ENCODE data around the gene ZBTB20. TPM values are rescaled to one million over a fixed set of nuclear protein-coding genes. Genes with fewer than 3 reads are reported as not detected.

Gene ZBTB20
- total RNA-seq, 1 donor from 2014 or later: 3.9 TPM

DNA sequence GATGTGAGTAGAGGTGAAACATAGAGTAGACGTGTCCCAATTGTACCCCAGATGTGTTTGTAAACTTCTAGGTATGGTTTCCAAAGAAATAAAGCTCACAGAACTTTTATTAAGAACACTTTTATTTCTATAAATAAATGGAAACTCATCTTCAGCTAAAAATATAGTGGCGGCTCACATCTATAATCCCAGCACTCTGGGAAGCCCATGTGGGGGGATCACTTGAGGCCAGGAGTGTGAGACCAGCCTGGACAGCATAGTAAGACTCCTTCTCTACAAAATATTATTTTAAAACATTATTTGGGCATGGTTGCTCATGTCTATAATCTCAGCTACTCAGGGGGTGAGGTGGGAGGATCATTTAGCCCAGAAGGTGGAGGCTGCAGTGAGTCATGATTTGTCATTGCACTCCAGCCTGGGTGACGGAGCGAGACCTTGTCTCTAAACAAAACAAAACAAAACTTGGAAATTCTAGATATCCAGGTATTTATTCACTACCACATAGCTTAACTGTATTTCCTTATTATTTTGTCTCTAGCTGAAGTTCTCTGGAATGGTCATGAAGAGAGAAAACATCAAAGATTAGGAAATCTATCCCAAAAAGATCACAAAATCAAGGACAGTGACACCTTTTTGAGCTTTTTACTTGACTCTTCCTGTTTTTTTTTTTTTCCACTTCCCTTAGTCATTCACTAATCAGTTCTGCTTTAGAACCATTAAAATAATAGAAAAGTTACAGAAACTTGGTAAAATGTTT is 595.1 kb downstream of the ZBTB20 start:
- peak; percentile 90 for DNase-seq (ENCODE audit: low read depth)
- no peaks in the 10 kb centered on the region for H3K36me3 ChIP-seq (ENCODE audit: control insufficient read depth, insufficient read depth, low read length)
- no peak for FAIRE-seq
- H3K4me3 ChIP-seq (ENCODE audit: low read depth, low read length): no peak overlapping the region
- TF ChIP-seq, protein P1, sequence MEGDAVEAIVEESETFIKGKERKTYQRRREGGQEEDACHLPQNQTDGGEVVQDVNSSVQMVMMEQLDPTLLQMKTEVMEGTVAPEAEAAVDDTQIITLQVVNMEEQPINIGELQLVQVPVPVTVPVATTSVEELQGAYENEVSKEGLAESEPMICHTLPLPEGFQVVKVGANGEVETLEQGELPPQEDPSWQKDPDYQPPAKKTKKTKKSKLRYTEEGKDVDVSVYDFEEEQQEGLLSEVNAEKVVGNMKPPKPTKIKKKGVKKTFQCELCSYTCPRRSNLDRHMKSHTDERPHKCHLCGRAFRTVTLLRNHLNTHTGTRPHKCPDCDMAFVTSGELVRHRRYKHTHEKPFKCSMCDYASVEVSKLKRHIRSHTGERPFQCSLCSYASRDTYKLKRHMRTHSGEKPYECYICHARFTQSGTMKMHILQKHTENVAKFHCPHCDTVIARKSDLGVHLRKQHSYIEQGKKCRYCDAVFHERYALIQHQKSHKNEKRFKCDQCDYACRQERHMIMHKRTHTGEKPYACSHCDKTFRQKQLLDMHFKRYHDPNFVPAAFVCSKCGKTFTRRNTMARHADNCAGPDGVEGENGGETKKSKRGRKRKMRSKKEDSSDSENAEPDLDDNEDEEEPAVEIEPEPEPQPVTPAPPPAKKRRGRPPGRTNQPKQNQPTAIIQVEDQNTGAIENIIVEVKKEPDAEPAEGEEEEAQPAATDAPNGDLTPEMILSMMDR (IDR thresholded peaks at IDR 0.05; ENCODE audit: insufficient read depth, low read length, severe bottlenecking): no peak
- no peaks in the 10 kb centered on the region for H3K27me3 ChIP-seq (ENCODE audit: control insufficient read depth, insufficient read depth, low read length)

DNA sequence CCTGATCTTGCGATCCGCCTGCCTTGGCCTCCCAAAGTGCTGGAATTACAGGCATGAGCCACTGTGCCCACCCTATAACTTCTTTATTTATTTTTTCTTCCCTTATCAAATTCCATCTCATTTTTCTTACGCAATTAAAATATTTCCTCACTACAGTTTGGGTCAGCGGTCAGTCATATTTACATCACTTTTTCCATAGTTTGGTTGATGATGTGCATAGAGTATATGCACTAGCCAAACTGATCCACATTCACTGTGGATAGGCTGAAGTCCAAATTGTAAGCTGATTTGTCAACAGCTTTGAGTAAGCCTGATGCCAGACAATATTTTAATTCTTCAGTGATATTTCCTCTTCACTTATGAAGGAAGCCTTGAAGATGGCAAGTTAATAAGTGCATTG is 596.9 kb downstream of the ZBTB20 start:
- H3K27me3 ChIP-seq (ENCODE audit: control insufficient read depth, insufficient read depth, low read length): no peaks in the 10 kb centered on the region
- H3K4me3 ChIP-seq (ENCODE audit: low read depth, low read length): no peak overlapping the region
- TF ChIP-seq, protein P1 (IDR thresholded peaks at IDR 0.05; ENCODE audit: insufficient read depth, low read length, severe bottlenecking): no peak
- FAIRE-seq: no peak
- DNase-seq (ENCODE audit: low read depth): no peak
- H3K36me3 ChIP-seq (ENCODE audit: control insufficient read depth, insufficient read depth, low read length): no peaks in the 10 kb centered on the region

DNA sequence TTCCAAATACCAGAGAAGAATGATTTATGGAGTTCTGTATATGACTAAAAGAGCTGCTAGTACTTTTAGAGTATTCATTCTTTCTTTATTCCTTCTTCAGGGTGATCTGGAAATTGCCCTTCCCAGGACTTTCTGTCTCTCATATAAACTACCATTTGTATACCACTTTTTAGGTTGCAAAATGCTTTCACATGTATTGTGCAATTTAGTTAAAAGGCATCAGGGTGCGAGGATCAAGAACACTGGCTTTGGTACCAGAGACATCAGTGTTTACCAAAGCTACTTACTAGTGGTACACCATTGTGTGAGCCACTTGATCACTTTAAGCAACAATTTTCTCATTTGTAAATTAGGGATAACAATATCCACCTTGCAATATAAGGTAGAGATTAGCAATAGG is 601.9 kb downstream of the ZBTB20 start:
- DNase-seq (ENCODE audit: low read depth): no peak
- TF ChIP-seq, protein P1 (IDR thresholded peaks at IDR 0.05; ENCODE audit: insufficient read depth, low read length, severe bottlenecking): no peak
- no peaks in the 10 kb centered on the region for H3K36me3 ChIP-seq (ENCODE audit: control insufficient read depth, insufficient read depth, low read length)
- no peaks in the 10 kb centered on the region for H3K27me3 ChIP-seq (ENCODE audit: control insufficient read depth, insufficient read depth, low read length)
- no peak for FAIRE-seq
- H3K4me3 ChIP-seq (ENCODE audit: low read depth, low read length): no peak overlapping the region

DNA sequence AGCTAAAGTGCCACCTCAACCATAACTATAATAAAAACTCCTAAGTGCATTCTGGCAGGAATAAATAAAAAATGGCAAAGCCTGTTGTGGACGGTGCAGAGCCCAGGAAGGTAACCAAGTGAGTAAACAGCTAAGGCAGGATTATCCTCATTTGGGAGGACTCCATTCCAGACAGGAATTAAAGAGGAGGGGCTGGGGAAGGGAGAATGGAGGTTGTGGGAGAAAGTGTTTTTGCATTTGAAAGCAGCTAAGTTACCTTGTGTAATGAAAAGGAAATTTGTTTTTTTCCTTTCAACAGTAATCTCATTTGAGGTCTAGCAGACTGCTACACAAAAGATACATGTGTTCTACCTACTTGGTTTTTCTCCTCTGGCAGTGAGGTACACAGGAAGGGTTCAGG is 604.7 kb downstream of the ZBTB20 start:
- no peak overlapping the region for H3K4me3 ChIP-seq (ENCODE audit: low read depth, low read length)
- TF ChIP-seq, protein P1 (IDR thresholded peaks at IDR 0.05; ENCODE audit: insufficient read depth, low read length, severe bottlenecking): no peak
- DNase-seq (ENCODE audit: low read depth) (no peak), FAIRE-seq (no peak)
- H3K36me3 ChIP-seq (ENCODE audit: control insufficient read depth, insufficient read depth, low read length): no peaks in the 10 kb centered on the region
- no peaks in the 10 kb centered on the region for H3K27me3 ChIP-seq (ENCODE audit: control insufficient read depth, insufficient read depth, low read length)

DNA sequence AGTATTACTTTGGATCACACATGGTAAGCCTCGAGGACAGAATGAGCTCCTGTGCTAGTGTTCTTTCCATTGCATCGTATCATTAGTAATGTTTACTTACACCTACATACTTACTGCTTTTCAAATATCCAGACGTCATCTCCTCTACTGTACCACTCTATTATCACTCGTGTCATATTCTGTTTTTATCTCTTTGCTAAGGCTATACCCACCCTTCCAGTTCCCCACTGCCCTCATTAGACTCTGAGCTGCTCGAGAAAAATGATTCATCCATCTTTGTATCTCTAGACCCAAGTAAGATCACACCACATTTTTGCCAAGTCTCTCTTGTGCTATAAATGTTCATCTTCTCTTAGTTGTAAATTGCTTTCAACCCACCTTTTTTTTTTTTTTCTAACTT is 607.6 kb downstream of the ZBTB20 start:
- FAIRE-seq: no peak
- TF ChIP-seq, protein P1 (IDR thresholded peaks at IDR 0.05; ENCODE audit: insufficient read depth, low read length, severe bottlenecking): no peak
- Histone ChIP-seq H3K36me3 (ENCODE audit: control insufficient read depth, insufficient read depth, low read length) (no peaks in the 10 kb centered on the region), H3K27me3 (ENCODE audit: control insufficient read depth, insufficient read depth, low read length) (no peaks in the 10 kb centered on the region), H3K4me3 (ENCODE audit: low read depth, low read length) (no peak overlapping the region)
- DNase-seq (ENCODE audit: low read depth): peak; percentile 40

DNA sequence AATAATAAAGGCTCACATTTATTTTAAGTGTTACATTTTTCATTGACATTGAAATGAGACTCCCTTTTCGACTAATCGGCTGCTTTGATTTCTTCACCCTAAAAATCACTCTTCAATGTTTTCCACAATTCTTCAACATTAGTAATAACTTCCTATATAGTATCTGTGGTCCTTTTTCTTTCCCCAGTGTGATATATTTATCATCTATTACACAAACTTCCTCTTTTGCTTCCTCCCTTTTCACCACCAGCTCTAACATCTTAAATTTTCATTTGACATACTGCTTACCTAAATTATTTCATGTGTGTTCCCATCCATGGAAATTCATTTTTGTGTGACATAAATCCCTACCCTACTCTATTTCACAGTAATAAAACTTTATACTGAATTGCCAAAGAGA is 608.9 kb downstream of the ZBTB20 start:
- TF ChIP-seq, protein P1 (IDR thresholded peaks at IDR 0.05; ENCODE audit: insufficient read depth, low read length, severe bottlenecking): no peak
- Histone ChIP-seq H3K4me3 (ENCODE audit: low read depth, low read length) (no peak overlapping the region), H3K36me3 (ENCODE audit: control insufficient read depth, insufficient read depth, low read length) (no peaks in the 10 kb centered on the region), H3K27me3 (ENCODE audit: control insufficient read depth, insufficient read depth, low read length) (no peaks in the 10 kb centered on the region)
- no peak for DNase-seq (ENCODE audit: low read depth)
- no peak for FAIRE-seq
